Mucosa of gallbladder (tissue), 1 donor: ENCODE results near the gene GPR137. TPM values are rescaled to one million over a fixed set of nuclear protein-coding genes. Genes with fewer than 3 reads are reported as not detected.

Source experiments
- DNase-seq: peaks from one replicate; pipeline ENCODE4 v3.0.0-alpha.2; 2020; ENCODE audit warnings: low spot score
- total RNA-seq: library from RNA; stranded (reverse); gene quantifications from one replicate; pipeline ENCODE4 v1.2.1, GENCODE V29; 2021
- donor health status: DM: no; HTN: no; CAD: no.

Gene GPR137
- total RNA-seq, 1 donor from 2014 or later, result 105 TPM

GRCh38 chr11:64264371-64264852 is 21.2 kb upstream of the GPR137 start:
- no peak for DNase-seq

GRCh38 chr11:64265176-64266160 is 20.2 kb upstream of the GPR137 start:
- DNase-seq, result no peak

- no peak for DNase-seq
Observed at GRCh38 chr11:64266339-64266738, 19.3 kb upstream of the GPR137 start.

GRCh38 chr11:64267207-64267945 is 18.3 kb upstream of the GPR137 start:
- DNase-seq, result no peak

- peak; percentile 73 for DNase-seq
Observed at GRCh38 chr11:64268025-64268892, 17.4 kb upstream of the GPR137 start.

GRCh38 chr11:64268893-64269539 is 16.6 kb upstream of the GPR137 start:
- peak; percentile 47 for DNase-seq

- peak; percentile 98 for DNase-seq
Observed at GRCh38 chr11:64269540-64270220, 16.0 kb upstream of the GPR137 start.

- no peak for DNase-seq
Observed at GRCh38 chr11:64275031-64275800, 10.4 kb upstream of the GPR137 start.

- DNase-seq, result no peak
Observed at GRCh38 chr11:64275841-64276240, 9.8 kb upstream of the GPR137 start.

- DNase-seq, result no peak
Observed at GRCh38 chr11:64276653-64277431, 8.8 kb upstream of the GPR137 start.

GRCh38 chr11:64278576-64279190 is 7.0 kb upstream of the GPR137 start:
- DNase-seq, result no peak

- no peak for DNase-seq
Observed at GRCh38 chr11:64281957-64282770, 3.5 kb upstream of the GPR137 start.

- no peak for DNase-seq
Observed at GRCh38 chr11:64283092-64283491, 2.6 kb upstream of the GPR137 start.

GRCh38 chr11:64284048-64284961 is 1.3 kb upstream of the GPR137 start, which contains the start of gene BAD:
TSS of gene BAD (minus strand) at chr11:64284665. CDS start at chr11:64284368, 297 bp downstream.
- peak; percentile 96 for DNase-seq

- no peak for DNase-seq
Observed at GRCh38 chr11:64285885-64286800, 495 bp downstream of the GPR137 start.
